DOHH2 (cell line): Measurements from ENCODE around the gene EAF1.

ENCODE experiments used
- EZH2phosphoT487 ChIP-seq: fragments of 200-600 bp; sonication (generic); IDR thresholded peaks from 2 replicates; pipeline ENCODE4 v1.6.1; 2017; ENCODE audit warnings: borderline replicate concordance, mild to moderate bottlenecking, antibody characterized with exemption, low read length, moderate library complexity, mixed read lengths
- TF ChIP-seq, protein P1 (sequence below): fragments of 200-600 bp; sonication (generic); IDR thresholded peaks from one replicate; pipeline ENCODE4 v1.5.1; 2014; ENCODE audit warnings: antibody characterized with exemption, mild to moderate bottlenecking, low read depth, low read length; ENCODE audit not compliant: poor library complexity, severe bottlenecking

DNA sequence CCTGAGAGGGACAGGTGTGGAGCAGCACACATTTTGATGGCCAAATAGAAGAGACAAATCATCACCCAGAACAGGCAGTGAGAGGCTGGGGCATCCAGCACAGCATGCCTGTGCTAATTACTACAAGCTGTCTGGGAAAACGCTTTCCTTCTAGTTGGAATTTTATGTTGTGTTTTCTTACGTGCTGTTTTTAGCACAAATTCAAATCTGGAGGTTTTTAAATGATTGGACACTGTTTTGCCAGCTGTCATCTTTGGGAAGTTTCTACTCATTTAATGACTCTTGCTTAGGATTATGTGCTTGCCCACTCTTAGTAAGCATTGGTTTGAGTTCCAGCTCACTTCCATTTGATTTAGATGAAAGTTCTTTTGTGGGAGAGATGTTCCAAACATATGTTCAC, 43.5 kb downstream of the EAF1 start:
- TF ChIP-seq, protein P1, sequence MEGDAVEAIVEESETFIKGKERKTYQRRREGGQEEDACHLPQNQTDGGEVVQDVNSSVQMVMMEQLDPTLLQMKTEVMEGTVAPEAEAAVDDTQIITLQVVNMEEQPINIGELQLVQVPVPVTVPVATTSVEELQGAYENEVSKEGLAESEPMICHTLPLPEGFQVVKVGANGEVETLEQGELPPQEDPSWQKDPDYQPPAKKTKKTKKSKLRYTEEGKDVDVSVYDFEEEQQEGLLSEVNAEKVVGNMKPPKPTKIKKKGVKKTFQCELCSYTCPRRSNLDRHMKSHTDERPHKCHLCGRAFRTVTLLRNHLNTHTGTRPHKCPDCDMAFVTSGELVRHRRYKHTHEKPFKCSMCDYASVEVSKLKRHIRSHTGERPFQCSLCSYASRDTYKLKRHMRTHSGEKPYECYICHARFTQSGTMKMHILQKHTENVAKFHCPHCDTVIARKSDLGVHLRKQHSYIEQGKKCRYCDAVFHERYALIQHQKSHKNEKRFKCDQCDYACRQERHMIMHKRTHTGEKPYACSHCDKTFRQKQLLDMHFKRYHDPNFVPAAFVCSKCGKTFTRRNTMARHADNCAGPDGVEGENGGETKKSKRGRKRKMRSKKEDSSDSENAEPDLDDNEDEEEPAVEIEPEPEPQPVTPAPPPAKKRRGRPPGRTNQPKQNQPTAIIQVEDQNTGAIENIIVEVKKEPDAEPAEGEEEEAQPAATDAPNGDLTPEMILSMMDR: no peak
- TF ChIP-seq EZH2phosphoT487: no peak
